Endodermal cell (in vitro differentiated cells): Measurements from ENCODE around the gene CORO7. TPM values are rescaled to one million over a fixed set of nuclear protein-coding genes. Genes with fewer than 3 reads are reported as not detected.

Experiments used
- DNase-seq: peaks from one replicate; pipeline ENCODE4 v3.0.0-alpha.2; 2017
- H3K27ac ChIP-seq: 2 replicates; pipeline ENCODE4 v1.5.1; 2013; ENCODE audit warnings: mild to moderate bottlenecking, low read depth, low read length, moderate library complexity
- H3K27me3 ChIP-seq: 2 replicates; pipeline ENCODE4 v1.6.1; 2013; ENCODE audit warnings: mild to moderate bottlenecking, low read length, moderate library complexity; ENCODE audit not compliant: insufficient read depth, control insufficient read depth, poor library complexity, severe bottlenecking
- H3K36me3 ChIP-seq: 2 replicates; pipeline ENCODE4 v1.7.0; 2013; ENCODE audit warnings: mild to moderate bottlenecking, low read length, moderate library complexity; ENCODE audit not compliant: control insufficient read depth, insufficient read depth
- H3K4me1 ChIP-seq: one replicate; pipeline ENCODE4 v1.7.0; 2013; ENCODE audit warnings: low read length; ENCODE audit not compliant: control insufficient read depth, insufficient read depth
- H3K4me3 ChIP-seq: 2 replicates; pipeline ENCODE4 v1.5.1; 2013; ENCODE audit warnings: mild to moderate bottlenecking, low read length, moderate library complexity
- H3K9ac ChIP-seq: 2 replicates; pipeline ENCODE4 v1.6.1; 2013; ENCODE audit warnings: mild to moderate bottlenecking, low read length, moderate library complexity; ENCODE audit not compliant: poor library complexity, severe bottlenecking; ENCODE audit errors: extremely low read depth
- H3K9me3 ChIP-seq: 2 replicates; pipeline ENCODE4 v1.6.1; 2013; ENCODE audit warnings: mild to moderate bottlenecking, low read length, moderate library complexity; ENCODE audit not compliant: control insufficient read depth
- H3K27ac Mint-ChIP-seq: 2 replicates; pipeline ENCODE4 v1.8.0; 2020; ENCODE audit warnings: mixed read lengths
- H3K27me3 Mint-ChIP-seq: 2 replicates; pipeline ENCODE4 v1.8.0; 2021; ENCODE audit warnings: mild to moderate bottlenecking, mixed read lengths; ENCODE audit not compliant: insufficient read depth
- H3K36me3 Mint-ChIP-seq: 2 replicates; pipeline ENCODE4 v1.8.0; 2020; ENCODE audit warnings: low read depth, mixed read lengths
- H3K4me1 Mint-ChIP-seq: 2 replicates; pipeline ENCODE4 v1.8.0; 2020; ENCODE audit warnings: mixed read lengths
- H3K4me3 Mint-ChIP-seq: 2 replicates; pipeline ENCODE4 v1.8.0; 2020; ENCODE audit warnings: mild to moderate bottlenecking, moderate library complexity, mixed read lengths
- H3K9me3 Mint-ChIP-seq: 2 replicates; pipeline ENCODE4 v1.8.0; 2020; ENCODE audit warnings: mild to moderate bottlenecking, mixed read lengths
- WGBS, 2 experiments: methylation state at CpG; one replicate each; pipeline versions ENCODE4 v1.1.5 to v1.1.7; 2013; ENCODE audit warnings: missing lambda C conversion rate in 2 of 2, mixed read lengths in 1 of 2; ENCODE audit not compliant: insufficient coverage in 1 of 2, insufficient read length in 1 of 2; 5-methylcytosine and 5-hydroxymethylcytosine counted together
- total RNA-seq, 2 donors: library from RNA; stranded (reverse); fragmentation: NEBNext Ultra II Directional in 1 of 2; extraction: Animal tissue kit (Norgen Biotek cat#: 25700) in 1 of 2; gene quantifications; 2 replicates in 1 of 2; 3 replicates in 1 of 2; pipeline ENCODE4 v1.2.1, GENCODE V29; 2021
- TF ChIP-seq, protein P1 (sequence below): fragments of 200-600 bp; sonication (generic); conservative IDR thresholded peaks from 2 replicates; pipeline ENCODE4 v1.5.0; 2021; ENCODE audit warnings: antibody characterized with exemption, mild to moderate bottlenecking

The CORO7 gene
- total RNA-seq, 2 donors from 2014 or later, result 32.5 to 37.5 TPM

DNA sequence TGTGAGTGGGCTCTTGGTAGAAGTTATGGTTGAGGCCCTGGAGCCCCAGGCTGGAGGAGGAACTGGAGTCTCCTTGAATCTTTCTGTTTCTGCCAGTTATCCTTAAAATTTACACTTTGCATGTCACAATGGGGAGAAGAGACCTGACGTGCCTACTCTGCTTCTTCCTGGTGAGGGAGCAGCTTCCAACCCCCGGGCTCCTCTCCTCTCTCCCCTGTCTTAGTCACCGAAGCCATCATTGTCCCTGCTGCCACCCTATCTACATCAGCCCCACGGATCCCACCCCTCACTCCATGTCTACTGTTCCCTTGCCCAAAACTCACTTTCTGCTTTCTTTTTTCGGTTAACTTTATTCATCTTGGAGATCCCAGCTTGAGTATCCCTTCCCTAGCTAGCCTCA, 26.9 kb upstream of the CORO7 start:
- Histone ChIP-seq H3K9ac (no peak overlapping the region), H3K4me1 (no peaks in the 10 kb centered on the region), H3K4me3 (no peak overlapping the region), H3K36me3 (peaks cover 80% of the 10 kb centered on the region), H3K9me3 (no peaks in the 10 kb centered on the region), H3K27me3 (no peaks in the 10 kb centered on the region), H3K27ac (no peak overlapping the region)
- peak overlapping the region; percentile 26 for H3K27ac Mint-ChIP-seq
- TF ChIP-seq, protein P1, sequence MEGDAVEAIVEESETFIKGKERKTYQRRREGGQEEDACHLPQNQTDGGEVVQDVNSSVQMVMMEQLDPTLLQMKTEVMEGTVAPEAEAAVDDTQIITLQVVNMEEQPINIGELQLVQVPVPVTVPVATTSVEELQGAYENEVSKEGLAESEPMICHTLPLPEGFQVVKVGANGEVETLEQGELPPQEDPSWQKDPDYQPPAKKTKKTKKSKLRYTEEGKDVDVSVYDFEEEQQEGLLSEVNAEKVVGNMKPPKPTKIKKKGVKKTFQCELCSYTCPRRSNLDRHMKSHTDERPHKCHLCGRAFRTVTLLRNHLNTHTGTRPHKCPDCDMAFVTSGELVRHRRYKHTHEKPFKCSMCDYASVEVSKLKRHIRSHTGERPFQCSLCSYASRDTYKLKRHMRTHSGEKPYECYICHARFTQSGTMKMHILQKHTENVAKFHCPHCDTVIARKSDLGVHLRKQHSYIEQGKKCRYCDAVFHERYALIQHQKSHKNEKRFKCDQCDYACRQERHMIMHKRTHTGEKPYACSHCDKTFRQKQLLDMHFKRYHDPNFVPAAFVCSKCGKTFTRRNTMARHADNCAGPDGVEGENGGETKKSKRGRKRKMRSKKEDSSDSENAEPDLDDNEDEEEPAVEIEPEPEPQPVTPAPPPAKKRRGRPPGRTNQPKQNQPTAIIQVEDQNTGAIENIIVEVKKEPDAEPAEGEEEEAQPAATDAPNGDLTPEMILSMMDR, result no peak
- no peaks in the 10 kb centered on the region for H3K9me3 Mint-ChIP-seq
- no peaks in the 10 kb centered on the region for H3K27me3 Mint-ChIP-seq
- WGBS, 2 experiments, result 69 to 74% methylated on average over 4 to 5 of the region's 5 CpGs
- no peak for DNase-seq
- H3K4me3 Mint-ChIP-seq, result no peak overlapping the region
- peaks cover 77% of the 10 kb centered on the region for H3K36me3 Mint-ChIP-seq
- no peaks in the 10 kb centered on the region for H3K4me1 Mint-ChIP-seq

DNA sequence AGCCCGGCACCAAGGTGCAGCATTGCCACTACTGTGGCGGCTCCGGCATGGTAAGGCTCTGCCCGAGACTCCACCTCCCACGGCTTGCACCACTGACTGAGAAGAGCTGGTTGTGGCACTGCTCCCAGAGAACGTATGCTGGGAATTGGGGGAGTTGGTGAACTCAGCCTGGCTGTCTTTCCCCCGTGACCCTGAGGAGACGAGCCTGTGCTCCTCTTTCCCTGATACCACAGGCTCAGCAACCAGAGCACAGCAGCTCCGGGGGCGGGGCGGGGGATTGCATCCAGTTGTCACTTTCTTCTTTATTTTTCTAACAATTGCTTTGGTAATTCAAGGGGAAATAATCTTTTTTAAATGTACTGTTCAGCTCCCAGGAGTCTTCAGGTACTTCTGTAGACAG, 26.0 kb upstream of the CORO7 start:
- no peaks in the 10 kb centered on the region for H3K9me3 Mint-ChIP-seq

DNA sequence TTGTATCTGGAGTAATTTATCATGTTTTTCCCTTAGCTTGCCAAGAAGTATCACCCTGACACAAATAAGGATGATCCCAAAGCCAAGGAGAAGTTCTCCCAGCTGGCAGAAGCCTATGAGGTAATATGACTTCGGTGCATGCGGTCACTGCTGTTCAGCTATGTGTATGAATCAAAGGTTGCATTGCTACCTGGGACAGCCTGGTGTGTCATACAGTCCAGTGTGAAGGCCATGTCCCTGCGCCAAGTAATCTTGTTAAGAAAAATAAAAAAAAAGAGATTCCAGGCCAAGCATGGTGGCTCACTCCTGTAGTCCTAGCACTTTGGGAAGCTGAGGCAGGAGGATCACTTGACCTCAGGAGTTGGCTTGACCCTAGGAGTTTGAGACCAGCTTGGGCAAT, 21.0 kb upstream of the CORO7 start:
- H3K4me3 Mint-ChIP-seq, result no peak overlapping the region
- H3K27ac Mint-ChIP-seq, result no peak overlapping the region
- no peaks in the 10 kb centered on the region for H3K9me3 Mint-ChIP-seq
- Histone ChIP-seq H3K4me1 (no peaks in the 10 kb centered on the region), H3K9ac (no peak overlapping the region), H3K9me3 (no peaks in the 10 kb centered on the region), H3K27ac (no peak overlapping the region), H3K27me3 (no peaks in the 10 kb centered on the region), H3K36me3 (peaks cover 77% of the 10 kb centered on the region), H3K4me3 (no peak overlapping the region)
- H3K4me1 Mint-ChIP-seq, result peaks cover 11% of the 10 kb centered on the region
- 90 to 98% methylated on average over 3 of the region's 3 CpGs for WGBS, 2 experiments
- H3K27me3 Mint-ChIP-seq, result no peaks in the 10 kb centered on the region
- TF ChIP-seq, protein P1, result no peak
- peaks cover 64% of the 10 kb centered on the region for H3K36me3 Mint-ChIP-seq
- no peak for DNase-seq

More for the DNA sequence above, 26.0 kb upstream of the CORO7 start:
- H3K27me3 Mint-ChIP-seq, result no peaks in the 10 kb centered on the region
- H3K4me1 Mint-ChIP-seq, result no peaks in the 10 kb centered on the region
- no peak overlapping the region for H3K4me3 ChIP-seq
- no peak overlapping the region for H3K9ac ChIP-seq
- no peak overlapping the region for H3K27ac ChIP-seq
- H3K27me3 ChIP-seq, result no peaks in the 10 kb centered on the region
- DNase-seq, result no peak
- no peak overlapping the region for H3K4me3 Mint-ChIP-seq
- TF ChIP-seq, protein P1, result no peak
- no peak overlapping the region for H3K27ac Mint-ChIP-seq
- peaks cover 73% of the 10 kb centered on the region for H3K36me3 Mint-ChIP-seq
- peaks cover 83% of the 10 kb centered on the region for H3K36me3 ChIP-seq
- H3K4me1 ChIP-seq, result no peaks in the 10 kb centered on the region
- 91 to 92% methylated on average over 8 to 11 of the region's 11 CpGs for WGBS, 2 experiments
- no peaks in the 10 kb centered on the region for H3K9me3 ChIP-seq
